H9 (cell line): ENCODE data around the gene DHX35. TPM values are rescaled to one million over a fixed set of nuclear protein-coding genes. Genes with fewer than 3 reads are reported as not detected.
A peak's percentile ranks its signal among the peaks of the same experiment; 100 is the strongest.

Experiments used
- DNase-seq: peaks from one replicate; pipeline ENCODE4 v3.0.0-alpha.2; 2017
- H2AFZ ChIP-seq: one replicate; pipeline ENCODE4 v1.6.1; 2013; ENCODE audit warnings: mild to moderate bottlenecking, low read length, control low read depth, moderate library complexity
- H2AK5ac ChIP-seq: 2 replicates; pipeline ENCODE4 v1.6.1; 2013; ENCODE audit warnings: low read length, control low read depth, mixed read lengths; ENCODE audit not compliant: insufficient read length
- H2BK120ac ChIP-seq: one replicate; pipeline ENCODE4 v1.6.1; 2013; ENCODE audit warnings: low read depth, mild to moderate bottlenecking, low read length, control low read depth, inconsistent platforms; ENCODE audit not compliant: poor library complexity, severe bottlenecking
- H2BK12ac ChIP-seq: 2 replicates; pipeline ENCODE4 v1.6.1; 2013; ENCODE audit warnings: low read length, control low read depth, mixed read lengths, low read depth; ENCODE audit not compliant: insufficient read length
- H2BK15ac ChIP-seq: 2 replicates; pipeline ENCODE4 v1.6.1; 2013; ENCODE audit warnings: low read depth, low read length, control low read depth
- H2BK20ac ChIP-seq: one replicate; pipeline ENCODE4 v1.6.1; 2013; ENCODE audit warnings: low read depth, mild to moderate bottlenecking, low read length, control low read depth, inconsistent platforms; ENCODE audit not compliant: poor library complexity, severe bottlenecking
- H2BK5ac ChIP-seq: 2 replicates; pipeline ENCODE4 v1.6.1; 2013; ENCODE audit warnings: low read length, control low read depth, mixed read lengths; ENCODE audit not compliant: insufficient read length
- H3K14ac ChIP-seq: 2 replicates; pipeline ENCODE4 v1.6.1; 2013; ENCODE audit warnings: low read length, control low read depth; ENCODE audit not compliant: insufficient read depth
- H3K18ac ChIP-seq: 2 replicates; pipeline ENCODE4 v1.6.1; 2013; ENCODE audit warnings: low read depth, mild to moderate bottlenecking, mixed read lengths, low read length, control low read depth; ENCODE audit not compliant: insufficient read length
- H3K23ac ChIP-seq: 2 replicates; pipeline ENCODE4 v1.6.1; 2013; ENCODE audit warnings: low read length, control low read depth, mixed read lengths, low read depth; ENCODE audit not compliant: insufficient read length
- H3K23me2 ChIP-seq: 2 replicates; pipeline ENCODE4 v1.6.1; 2013; ENCODE audit warnings: low read depth, mild to moderate bottlenecking, mixed read lengths, low read length, control low read depth; ENCODE audit not compliant: insufficient read length, poor library complexity, severe bottlenecking
- H3K27ac ChIP-seq: 2 replicates; pipeline ENCODE4 v1.5.1; 2013; ENCODE audit warnings: low read length, control low read depth, mixed read lengths, low read depth; ENCODE audit not compliant: insufficient read length
- H3K27me3 ChIP-seq: 2 replicates; pipeline ENCODE4 v1.6.1; 2013; ENCODE audit warnings: low read length, control low read depth, inconsistent platforms; ENCODE audit not compliant: insufficient read depth
- H3K4ac ChIP-seq: 2 replicates; pipeline ENCODE4 v1.6.1; 2013; ENCODE audit warnings: low read depth, mild to moderate bottlenecking, control low read depth, inconsistent platforms, low read length, moderate library complexity
- H3K4me1 ChIP-seq: 2 replicates; pipeline ENCODE4 v1.6.1; 2013; ENCODE audit warnings: low read length, control low read depth, inconsistent platforms; ENCODE audit not compliant: insufficient read depth
- H3K4me2 ChIP-seq: 2 replicates; pipeline ENCODE4 v1.6.1; 2013; ENCODE audit warnings: low read length, control low read depth, mixed read lengths; ENCODE audit not compliant: insufficient read length, insufficient read depth
- H3K56ac ChIP-seq: 2 replicates; pipeline ENCODE4 v1.6.1; 2013; ENCODE audit warnings: low read depth, mild to moderate bottlenecking, mixed read lengths, low read length, control low read depth; ENCODE audit not compliant: insufficient read length
- H3K79me1 ChIP-seq: 2 replicates; pipeline ENCODE4 v1.6.1; 2013; ENCODE audit warnings: low read depth, mild to moderate bottlenecking, moderate library complexity, low read length, control low read depth, inconsistent platforms; ENCODE audit not compliant: insufficient read depth, poor library complexity, severe bottlenecking
- H3K79me2 ChIP-seq: 2 replicates; pipeline ENCODE4 v1.6.1; 2013; ENCODE audit warnings: low read length, control low read depth, inconsistent platforms; ENCODE audit not compliant: insufficient read depth
- H3K9ac ChIP-seq: 2 replicates; pipeline ENCODE4 v1.6.1; 2013; ENCODE audit warnings: low read length, control low read depth, mixed read lengths; ENCODE audit not compliant: insufficient read length; ENCODE audit errors: extremely low read depth
- H3K9me3 ChIP-seq: one replicate; pipeline ENCODE4 v1.6.1; 2013; ENCODE audit warnings: low read depth, low read length, inconsistent platforms; ENCODE audit not compliant: control insufficient read depth
- H3T11ph ChIP-seq: one replicate; pipeline ENCODE4 v1.6.1; 2013; ENCODE audit warnings: mild to moderate bottlenecking, low read length, control low read depth, inconsistent platforms
- H4K20me1 ChIP-seq: one replicate; pipeline ENCODE4 v1.6.1; 2013; ENCODE audit not compliant: control insufficient read depth, insufficient read length, insufficient read depth
- H4K5ac ChIP-seq: 2 replicates; pipeline ENCODE4 v1.6.1; 2013; ENCODE audit warnings: low read depth, mild to moderate bottlenecking, mixed read lengths, low read length, control low read depth; ENCODE audit not compliant: insufficient read length
- H4K8ac ChIP-seq: replicated peaks from 2 replicates; pipeline ENCODE4 v1.6.1; 2013; ENCODE audit warnings: low read length, control low read depth, mixed read lengths, low read depth; ENCODE audit not compliant: insufficient read length
- H4K91ac ChIP-seq: 2 replicates; pipeline ENCODE4 v1.6.1; 2013; ENCODE audit warnings: low read depth, mild to moderate bottlenecking, moderate library complexity, mixed read lengths, low read length, control low read depth; ENCODE audit not compliant: insufficient read length
- H3K27ac Mint-ChIP-seq, 3 experiments: 2 replicates in 2 of 3; 3 replicates in 1 of 3; pipeline ENCODE4 v1.8.0; 2020 to 2021; ENCODE audit warnings: mixed read lengths in 3 of 3, mild to moderate bottlenecking in 1 of 3, moderate library complexity in 1 of 3
- H3K27me3 Mint-ChIP-seq: 2 replicates; pipeline ENCODE4 v1.8.0; 2021; ENCODE audit warnings: low read depth, mild to moderate bottlenecking, moderate library complexity, mixed read lengths
- H3K36me3 Mint-ChIP-seq, 3 experiments: 2 replicates in 2 of 3; 3 replicates in 1 of 3; pipeline ENCODE4 v1.8.0; 2020 to 2021; ENCODE audit warnings: low read depth in 3 of 3, mixed read lengths in 3 of 3; ENCODE audit not compliant: insufficient read depth in 1 of 3
- H3K4me1 Mint-ChIP-seq, 2 experiments: 2 replicates each; pipeline ENCODE4 v1.8.0; 2020; ENCODE audit warnings: mixed read lengths in 2 of 2
- H3K4me3 Mint-ChIP-seq, 2 experiments: 2 replicates in 1 of 2; 3 replicates in 1 of 2; pipeline ENCODE4 v1.8.0; 2020 to 2021; ENCODE audit warnings: mild to moderate bottlenecking in 2 of 2, mixed read lengths in 2 of 2, moderate library complexity in 1 of 2
- H3K9me3 Mint-ChIP-seq, 2 experiments: 2 replicates in 1 of 2; 3 replicates in 1 of 2; pipeline ENCODE4 v1.8.0; 2020; ENCODE audit warnings: mild to moderate bottlenecking in 2 of 2, mixed read lengths in 2 of 2, moderate library complexity in 1 of 2
- WGBS: extraction: QIAGEN DNeasy Blood & Tissue Kit; methylation state at CpG from one replicate; pipeline ENCODE4 v1.1.7; 2013; ENCODE audit warnings: missing lambda C conversion rate, low lambda C conversion rate, mixed read lengths; ENCODE audit not compliant: insufficient read length; ENCODE audit errors: extremely low coverage; 5-methylcytosine and 5-hydroxymethylcytosine counted together
- total RNA-seq: library from RNA; stranded (reverse); gene quantifications from 2 replicates; pipeline ENCODE4 v1.2.1, GENCODE V29; 2021
- TF ChIP-seq, protein P1 (sequence below): fragments of 200-600 bp; sonication (generic); conservative IDR thresholded peaks from 3 replicates; pipeline ENCODE4 v1.8.0; 2021; ENCODE audit warnings: antibody characterized with exemption, mild to moderate bottlenecking

The DHX35 gene
- total RNA-seq, 1 experiment from 2014 or later = 14.4 TPM

DNA sequence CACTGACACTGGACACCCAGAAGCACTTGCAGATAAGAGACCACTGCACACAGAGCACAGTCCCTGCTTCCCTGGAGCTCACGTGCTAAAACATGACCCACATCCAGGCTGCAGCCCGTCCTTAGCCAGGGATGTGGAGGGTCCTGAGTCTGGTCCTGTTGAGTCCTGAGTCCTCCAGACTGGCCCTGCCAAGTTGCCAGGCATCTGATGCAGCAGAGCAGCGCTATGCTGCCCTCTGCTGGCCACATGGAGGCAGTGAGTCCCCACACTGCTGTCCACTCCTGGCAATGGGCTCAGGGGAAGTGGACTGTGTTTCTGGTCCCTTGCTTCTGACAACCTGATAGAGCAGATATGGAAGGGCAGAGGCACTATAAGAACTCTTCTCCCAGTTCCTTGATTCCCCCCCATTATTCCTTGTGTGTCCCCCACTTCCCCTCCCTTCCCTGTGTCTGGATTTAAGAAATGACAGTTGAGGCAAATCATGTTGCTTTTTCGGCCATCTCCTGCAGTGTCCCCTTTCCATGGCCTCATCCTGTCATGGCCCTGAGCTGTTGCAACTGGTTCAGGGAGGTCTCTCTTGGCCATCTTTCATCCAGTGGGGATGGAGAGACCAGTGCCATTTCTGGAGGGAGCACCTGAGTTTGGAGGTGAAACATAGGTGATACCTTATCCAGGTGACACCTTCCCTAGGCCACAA is 86.0 kb downstream of the DHX35 start:
- Mint-ChIP-seq H3K4me1 (peaks cover 4 to 9% of the 10 kb centered on the region in 2 experiments), H3K36me3 (peaks cover 0 to 5% (median 5%) of the 10 kb centered on the region in 3 experiments; a peak in 3 of 7 replicates), H3K4me3 (no peak overlapping the region), H3K27ac (no peak overlapping the region; a peak in 1 of 7 replicates), H3K9me3 (no peaks in the 10 kb centered on the region), H3K27me3 (peaks cover 19% of the 10 kb centered on the region)
- peak; percentile 81 for DNase-seq
- H2BK120ac ChIP-seq = no peak overlapping the region
- no peak overlapping the region for H4K8ac ChIP-seq
- H2AK5ac ChIP-seq = no peak overlapping the region
- H2BK5ac ChIP-seq = no peak overlapping the region
- H3T11ph ChIP-seq = no peak overlapping the region
- no peaks in the 10 kb centered on the region for H3K4me1 ChIP-seq
- H2BK12ac ChIP-seq = no peak overlapping the region
- no peak overlapping the region for H3K4me2 ChIP-seq
- H3K27ac ChIP-seq = no peak overlapping the region
- H3K23me2 ChIP-seq = peaks cover 10% of the 10 kb centered on the region
- no peak overlapping the region for H3K9ac ChIP-seq
- no peak overlapping the region for H2BK20ac ChIP-seq
- no peaks in the 10 kb centered on the region for H3K79me2 ChIP-seq
- no peak overlapping the region for H2BK15ac ChIP-seq
- no peak overlapping the region for H3K56ac ChIP-seq
- no peak overlapping the region for H4K91ac ChIP-seq
- no peaks in the 10 kb centered on the region for H4K20me1 ChIP-seq
- TF ChIP-seq, protein P1, sequence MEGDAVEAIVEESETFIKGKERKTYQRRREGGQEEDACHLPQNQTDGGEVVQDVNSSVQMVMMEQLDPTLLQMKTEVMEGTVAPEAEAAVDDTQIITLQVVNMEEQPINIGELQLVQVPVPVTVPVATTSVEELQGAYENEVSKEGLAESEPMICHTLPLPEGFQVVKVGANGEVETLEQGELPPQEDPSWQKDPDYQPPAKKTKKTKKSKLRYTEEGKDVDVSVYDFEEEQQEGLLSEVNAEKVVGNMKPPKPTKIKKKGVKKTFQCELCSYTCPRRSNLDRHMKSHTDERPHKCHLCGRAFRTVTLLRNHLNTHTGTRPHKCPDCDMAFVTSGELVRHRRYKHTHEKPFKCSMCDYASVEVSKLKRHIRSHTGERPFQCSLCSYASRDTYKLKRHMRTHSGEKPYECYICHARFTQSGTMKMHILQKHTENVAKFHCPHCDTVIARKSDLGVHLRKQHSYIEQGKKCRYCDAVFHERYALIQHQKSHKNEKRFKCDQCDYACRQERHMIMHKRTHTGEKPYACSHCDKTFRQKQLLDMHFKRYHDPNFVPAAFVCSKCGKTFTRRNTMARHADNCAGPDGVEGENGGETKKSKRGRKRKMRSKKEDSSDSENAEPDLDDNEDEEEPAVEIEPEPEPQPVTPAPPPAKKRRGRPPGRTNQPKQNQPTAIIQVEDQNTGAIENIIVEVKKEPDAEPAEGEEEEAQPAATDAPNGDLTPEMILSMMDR = peak; percentile 96
- no peak overlapping the region for H3K14ac ChIP-seq
- H2AFZ ChIP-seq = no peak overlapping the region
- no peak overlapping the region for H3K4ac ChIP-seq
- H3K9me3 ChIP-seq = no peaks in the 10 kb centered on the region
- WGBS = no CpG with 5 or more reads among the region's 4 CpGs
- no peak overlapping the region for H4K5ac ChIP-seq
- no peak overlapping the region for H3K23ac ChIP-seq
- no peaks in the 10 kb centered on the region for H3K79me1 ChIP-seq
- no peaks in the 10 kb centered on the region for H3K27me3 ChIP-seq
- no peak overlapping the region for H3K18ac ChIP-seq
